Measurements from ENCODE around the gene SORCS1. TPM values are rescaled to one million over a fixed set of nuclear protein-coding genes. Genes with fewer than 3 reads are reported as not detected.

Gene SORCS1
- total and polyA plus RNA-seq, 2 of the 8 experiments (the other 6 are each of a cell fraction or from before 2014, with no cell fraction given), result 4.1 to 4.6 TPM

DNA sequence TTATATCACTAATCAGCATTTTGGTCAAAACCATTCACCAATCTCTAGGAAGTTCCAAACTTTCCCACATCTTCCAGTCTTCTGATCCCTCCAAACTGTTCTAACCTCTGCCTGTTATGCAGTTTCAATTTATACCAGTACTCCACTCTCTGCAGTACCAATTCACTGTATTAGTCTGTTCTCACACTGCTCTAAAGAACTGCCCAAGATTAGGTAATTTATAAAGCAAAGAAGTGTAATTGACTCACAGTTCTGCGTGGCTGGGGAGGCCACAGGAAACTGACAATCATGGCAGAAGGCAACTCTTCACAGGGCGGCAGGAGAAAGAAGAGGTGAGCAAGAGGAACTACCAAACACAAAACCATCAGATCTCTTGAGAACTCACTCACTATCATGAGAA, 374.9 kb downstream of the SORCS1 start:
- Histone ChIP-seq H2BK120ac (replicated peaks; ENCODE audit: low read depth, low read length) (no peak overlapping the region), H3K4me1 (replicated peaks in 1 of 4; ENCODE audit: control insufficient read depth in 3 of 4, insufficient read depth in 4 of 4, low read length in 3 of 4) (peaks cover 0 to 3% (median 0%) of the 10 kb centered on the region in 4 experiments; a peak in 2 of 7 replicates), H3K4me2 (ENCODE audit: insufficient read depth in 1 of 2, low read depth in 2 of 2, low read length in 2 of 2) (no peak overlapping the region), H3K9me3 (ENCODE audit: insufficient read depth in 2 of 2, low read depth in 1 of 2, low read length in 1 of 2) (peaks cover 0 to 2% of the 10 kb centered on the region in 2 experiments; a peak in 1 of 4 replicates), H4K91ac (replicated peaks; ENCODE audit: insufficient read length, low read length) (no peak overlapping the region), H2AFZ (ENCODE audit: low read length) (no peak overlapping the region), H2BK5ac (ENCODE audit: low read depth, low read length) (no peak overlapping the region), H3K14ac (ENCODE audit: insufficient read length) (no peak overlapping the region), H3K36me3 (ENCODE audit: control insufficient read depth in 2 of 4, insufficient read depth in 4 of 4, low read length in 3 of 4) (no peaks in the 10 kb centered on the region), H4K8ac (ENCODE audit: extremely low read depth, insufficient read depth, low read length) (no peak overlapping the region), H3K56ac (replicated peaks; ENCODE audit: insufficient read length, low read depth, low read length) (no peak overlapping the region), H3K27ac (ENCODE audit: low read depth, low read length) (no peak overlapping the region), H3K9ac (replicated peaks in 1 of 4; ENCODE audit: extremely low read depth in 1 of 4, low read depth in 3 of 4, low read length in 3 of 4) (no peak overlapping the region), H3K27me3 (replicated peaks in 1 of 4; ENCODE audit: control insufficient read depth in 3 of 4, extremely low read depth in 1 of 4, insufficient read depth in 3 of 4, low read length in 3 of 4) (no peaks in the 10 kb centered on the region), H3K79me2 (ENCODE audit: control insufficient read depth in 1 of 2, insufficient read depth in 2 of 2, low read length in 2 of 2) (no peaks in the 10 kb centered on the region), H2BK20ac (ENCODE audit: low read length) (no peak overlapping the region), H3K18ac (ENCODE audit: extremely low read depth, low read length) (no peak overlapping the region), H3K23ac (ENCODE audit: insufficient read length) (no peak overlapping the region), H3K79me1 (ENCODE audit: low read depth, low read length) (no peaks in the 10 kb centered on the region), H3K4me3 (ENCODE audit: extremely low read depth in 1 of 4, insufficient read depth in 2 of 4, low read depth in 3 of 4, low read length in 4 of 4) (no peak overlapping the region), H3K4ac (replicated peaks; ENCODE audit: insufficient read length, low read depth, low read length) (no peak overlapping the region), H3K23me2 (ENCODE audit: low read depth, low read length) (no peaks in the 10 kb centered on the region), H2AK5ac (ENCODE audit: low read depth, low read length) (no peak overlapping the region), H2BK15ac (ENCODE audit: low read length) (no peak overlapping the region), H4K20me1 (replicated peaks in 1 of 2; ENCODE audit: control insufficient read depth in 1 of 2, insufficient read depth in 2 of 2, low read length in 2 of 2) (no peaks in the 10 kb centered on the region), H2BK12ac (ENCODE audit: low read depth, low read length) (no peak overlapping the region), H4K5ac (ENCODE audit: insufficient read length, low read depth, low read length) (no peak overlapping the region)
- WGBS, 2 experiments (ENCODE audit: extremely low coverage in 1 of 2, insufficient coverage in 1 of 2, insufficient read length in 1 of 2, insufficient replicate concordance in 2 of 2, low coverage in 1 of 2, low lambda C conversion rate in 2 of 2, missing lambda C conversion rate in 1 of 2), result 73% methylated on average over 2 of the region's 2 CpGs; no CpG with 5 or more reads in 1 of the 2 experiments
- FAIRE-seq (no peak), DNase-seq (ENCODE audit: low read depth in 1 of 2, low spot score in 2 of 2) (no peak)
- ChIA-PET POLR2A (ENCODE audit: partially characterized antibody) (no interaction called here), CTCF (ENCODE audit: partially characterized antibody) (no interaction called here)
- TF ChIP-seq EGR1 (IDR thresholded peaks at IDR 0.05; ENCODE audit: borderline replicate concordance, low read depth, low read length), result no peak
- no peak for TF ChIP-seq ZNF274 (IDR thresholded peaks at IDR 0.05; ENCODE audit: borderline replicate concordance, extremely low read depth, low read length)
- TF ChIP-seq BACH1 (IDR thresholded peaks at IDR 0.05; ENCODE audit: low read length), result no peak
- TF ChIP-seq JUND (IDR thresholded peaks at IDR 0.05; ENCODE audit: low read length), result no peak
- no peak for TF ChIP-seq BRCA1 (IDR thresholded peaks at IDR 0.05; ENCODE audit: low read depth, low read length)
- TF ChIP-seq CEBPB (IDR thresholded peaks at IDR 0.05; ENCODE audit: low read depth, low read length), result no peak
- TF ChIP-seq E2F6 (IDR thresholded peaks at IDR 0.05), result no peak
- TF ChIP-seq POU5F1 (IDR thresholded peaks at IDR 0.05; ENCODE audit: low read depth, low read length), result no peak
- TF ChIP-seq RBBP5 (IDR thresholded peaks at IDR 0.05; ENCODE audit: borderline replicate concordance, low read depth, low read length), result no peak
- no peak for TF ChIP-seq HDAC6 (IDR thresholded peaks at IDR 0.05; ENCODE audit: low read depth, low read length)
- TF ChIP-seq RFX5 (IDR thresholded peaks at IDR 0.05; ENCODE audit: borderline replicate concordance, low read depth, low read length), result no peak
- no peak for TF ChIP-seq TCF12 (IDR thresholded peaks at IDR 0.05; ENCODE audit: low read depth, low read length)
- TF ChIP-seq EZH2 (IDR thresholded peaks at IDR 0.05; ENCODE audit: low read depth, low read length, severe bottlenecking), result no peak
- no peak for TF ChIP-seq ASH2L (IDR thresholded peaks at IDR 0.05; ENCODE audit: low read length)
- TF ChIP-seq SP1 (IDR thresholded peaks at IDR 0.05; ENCODE audit: low read depth, low read length), result no peak
- no peak for TF ChIP-seq KDM1A (IDR thresholded peaks at IDR 0.05; ENCODE audit: borderline replicate concordance, low read length)
